ENCODE results near the gene CCDC187. TPM values are rescaled to one million over a fixed set of nuclear protein-coding genes. Genes with fewer than 3 reads are reported as not detected.

CCDC187 gene
- total RNA-seq, 1 donor = not detected

DNA sequence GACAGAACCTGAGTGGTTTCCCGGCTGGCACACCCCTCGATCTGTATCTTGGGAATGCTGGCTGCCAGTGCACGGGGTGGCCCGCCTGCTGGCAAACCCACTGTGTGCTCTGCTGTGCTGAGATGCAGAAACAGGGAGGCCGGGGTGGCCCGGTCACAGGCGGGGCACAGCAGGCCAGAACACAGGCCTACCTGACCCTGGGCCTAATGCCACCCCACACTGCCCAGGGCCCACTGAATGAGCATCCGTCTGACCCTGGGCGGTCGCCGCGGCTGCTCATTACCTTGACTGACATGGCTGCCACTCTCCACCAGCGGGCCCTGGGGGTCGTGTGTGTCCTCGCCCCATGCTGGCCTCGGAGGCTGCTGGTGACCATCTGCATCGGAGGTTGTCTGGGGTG, 44.1 kb downstream of the CCDC187 start:
- H3K4me3 ChIP-seq (ENCODE audit: insufficient read depth, low read length) = no peak overlapping the region
- H2AFZ ChIP-seq (ENCODE audit: low read length) = no peak overlapping the region
- DNase-seq (ENCODE audit: insufficient read length, low spot score, missing footprints) = no peak
- H4K20me1 ChIP-seq (ENCODE audit: insufficient read depth, low read length) = no peaks in the 10 kb centered on the region
- H3K9me3 ChIP-seq (ENCODE audit: low read depth, low read length) = no peaks in the 10 kb centered on the region
- no peak overlapping the region for H3K4me2 ChIP-seq (ENCODE audit: insufficient read depth, low read length)
- no peaks in the 10 kb centered on the region for H3K27me3 ChIP-seq (ENCODE audit: insufficient read depth, low read length)
- no peak overlapping the region for H3K27ac ChIP-seq (ENCODE audit: low read depth, low read length)
- H3K4me1 ChIP-seq (ENCODE audit: insufficient read depth, low read length) = peaks cover 7% of the 10 kb centered on the region
- no peaks in the 10 kb centered on the region for H3K36me3 ChIP-seq (ENCODE audit: insufficient read depth, low read length)
- TF ChIP-seq, protein P1, sequence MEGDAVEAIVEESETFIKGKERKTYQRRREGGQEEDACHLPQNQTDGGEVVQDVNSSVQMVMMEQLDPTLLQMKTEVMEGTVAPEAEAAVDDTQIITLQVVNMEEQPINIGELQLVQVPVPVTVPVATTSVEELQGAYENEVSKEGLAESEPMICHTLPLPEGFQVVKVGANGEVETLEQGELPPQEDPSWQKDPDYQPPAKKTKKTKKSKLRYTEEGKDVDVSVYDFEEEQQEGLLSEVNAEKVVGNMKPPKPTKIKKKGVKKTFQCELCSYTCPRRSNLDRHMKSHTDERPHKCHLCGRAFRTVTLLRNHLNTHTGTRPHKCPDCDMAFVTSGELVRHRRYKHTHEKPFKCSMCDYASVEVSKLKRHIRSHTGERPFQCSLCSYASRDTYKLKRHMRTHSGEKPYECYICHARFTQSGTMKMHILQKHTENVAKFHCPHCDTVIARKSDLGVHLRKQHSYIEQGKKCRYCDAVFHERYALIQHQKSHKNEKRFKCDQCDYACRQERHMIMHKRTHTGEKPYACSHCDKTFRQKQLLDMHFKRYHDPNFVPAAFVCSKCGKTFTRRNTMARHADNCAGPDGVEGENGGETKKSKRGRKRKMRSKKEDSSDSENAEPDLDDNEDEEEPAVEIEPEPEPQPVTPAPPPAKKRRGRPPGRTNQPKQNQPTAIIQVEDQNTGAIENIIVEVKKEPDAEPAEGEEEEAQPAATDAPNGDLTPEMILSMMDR (IDR thresholded peaks at IDR 0.05; ENCODE audit: extremely low read depth, low read depth, low read length) = no peak
- H3K79me2 ChIP-seq (ENCODE audit: insufficient read depth, low read length) = no peaks in the 10 kb centered on the region

DNA sequence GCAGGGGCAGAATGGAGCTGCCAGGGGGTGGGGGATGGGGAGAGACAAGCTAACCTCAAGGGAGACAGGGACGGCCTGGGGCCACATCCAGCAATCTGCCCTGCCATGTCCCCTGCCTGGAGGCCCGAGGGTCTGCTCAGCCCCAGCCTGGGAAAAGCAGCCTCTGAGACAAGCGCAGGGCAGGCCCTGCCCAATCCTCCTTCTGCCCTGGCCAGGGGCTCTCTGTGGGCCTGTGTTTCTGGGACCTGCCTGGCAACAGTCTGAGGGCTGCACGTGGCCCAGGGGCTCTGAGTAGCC, 44.4 kb downstream of the CCDC187 start:
- Histone ChIP-seq H3K36me3 (ENCODE audit: insufficient read depth, low read length) (no peaks in the 10 kb centered on the region), H2AFZ (ENCODE audit: low read length) (no peak overlapping the region), H3K4me3 (ENCODE audit: insufficient read depth, low read length) (no peak overlapping the region), H3K27me3 (ENCODE audit: insufficient read depth, low read length) (no peaks in the 10 kb centered on the region), H3K79me2 (ENCODE audit: insufficient read depth, low read length) (no peaks in the 10 kb centered on the region), H4K20me1 (ENCODE audit: insufficient read depth, low read length) (no peaks in the 10 kb centered on the region), H3K9me3 (ENCODE audit: low read depth, low read length) (no peaks in the 10 kb centered on the region), H3K4me2 (ENCODE audit: insufficient read depth, low read length) (no peak overlapping the region), H3K4me1 (ENCODE audit: insufficient read depth, low read length) (peaks cover 10% of the 10 kb centered on the region), H3K27ac (ENCODE audit: low read depth, low read length) (no peak overlapping the region)
- TF ChIP-seq, protein P1 (IDR thresholded peaks at IDR 0.05; ENCODE audit: extremely low read depth, low read depth, low read length) = no peak
- DNase-seq (ENCODE audit: insufficient read length, low spot score, missing footprints) = no peak

- no peaks in the 10 kb centered on the region for H3K79me2 ChIP-seq (ENCODE audit: insufficient read depth, low read length)
- H3K36me3 ChIP-seq (ENCODE audit: insufficient read depth, low read length) = no peaks in the 10 kb centered on the region
- no peaks in the 10 kb centered on the region for H4K20me1 ChIP-seq (ENCODE audit: insufficient read depth, low read length)
- no peak overlapping the region for H2AFZ ChIP-seq (ENCODE audit: low read length)
- no peak overlapping the region for H3K4me2 ChIP-seq (ENCODE audit: insufficient read depth, low read length)
- no peak overlapping the region for H3K4me3 ChIP-seq (ENCODE audit: insufficient read depth, low read length)
- peaks cover 11% of the 10 kb centered on the region for H3K4me1 ChIP-seq (ENCODE audit: insufficient read depth, low read length)
- H3K9me3 ChIP-seq (ENCODE audit: low read depth, low read length) = no peaks in the 10 kb centered on the region
- TF ChIP-seq, protein P1 (IDR thresholded peaks at IDR 0.05; ENCODE audit: extremely low read depth, low read depth, low read length) = no peak
- no peaks in the 10 kb centered on the region for H3K27me3 ChIP-seq (ENCODE audit: insufficient read depth, low read length)
- DNase-seq (ENCODE audit: insufficient read length, low spot score, missing footprints) = no peak
- no peak overlapping the region for H3K27ac ChIP-seq (ENCODE audit: low read depth, low read length)
These were observed 44.9 kb downstream of the CCDC187 start for GRCh38 chr9:136258786-136259516.

DNA sequence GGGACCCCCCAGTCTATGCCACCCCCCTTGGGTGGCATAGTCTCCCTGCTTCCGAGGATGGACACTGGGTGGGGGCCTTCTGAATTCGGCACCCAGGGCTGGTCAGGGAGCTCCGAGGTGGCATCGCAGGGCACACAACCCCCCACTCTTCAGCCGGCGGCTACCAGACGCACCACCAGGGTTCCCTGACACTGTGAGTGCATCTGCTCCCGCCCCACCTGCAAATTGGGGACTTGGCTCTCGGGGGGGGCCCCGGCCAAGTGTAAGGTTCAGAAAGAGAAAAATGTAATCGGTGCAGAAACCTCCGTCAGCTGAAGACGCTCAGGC, 45.6 kb downstream of the CCDC187 start:
- Histone ChIP-seq H3K4me2 (ENCODE audit: insufficient read depth, low read length) (no peak overlapping the region), H2AFZ (ENCODE audit: low read length) (no peak overlapping the region)

More for the DNA sequence above, 45.6 kb downstream of the CCDC187 start:
- Histone ChIP-seq H3K79me2 (ENCODE audit: insufficient read depth, low read length) (no peaks in the 10 kb centered on the region), H3K27ac (ENCODE audit: low read depth, low read length) (no peak overlapping the region), H3K9me3 (ENCODE audit: low read depth, low read length) (no peaks in the 10 kb centered on the region), H3K27me3 (ENCODE audit: insufficient read depth, low read length) (no peaks in the 10 kb centered on the region), H3K36me3 (ENCODE audit: insufficient read depth, low read length) (no peaks in the 10 kb centered on the region), H3K4me3 (ENCODE audit: insufficient read depth, low read length) (no peak overlapping the region), H4K20me1 (ENCODE audit: insufficient read depth, low read length) (no peaks in the 10 kb centered on the region), H3K4me1 (ENCODE audit: insufficient read depth, low read length) (peaks cover 11% of the 10 kb centered on the region)
- TF ChIP-seq, protein P1 (IDR thresholded peaks at IDR 0.05; ENCODE audit: extremely low read depth, low read depth, low read length) = no peak
- peak; percentile 81 for DNase-seq (ENCODE audit: insufficient read length, low spot score, missing footprints)

All from osteoblast (primary cell).